Lung microvascular endothelial cell (primary cell): ENCODE data around the gene NMRK2. TPM values are rescaled to one million over a fixed set of nuclear protein-coding genes. Genes with fewer than 3 reads are reported as not detected.
"Not testable (repeated sequence)": the region's sequence is repeated elsewhere in the genome, so short reads cannot be mapped to it uniquely, and the experiment has no call there.

Experiments
- DNase-seq, 2 donors: peaks; one replicate each; pipeline versions ENCODE4 v3.0.0 to v3.0.0-alpha.2; 2010; ENCODE audit warnings: low read depth in 2 of 2
- total RNA-seq: library from RNA; depleted of rRNA; stranded (reverse); fragments of >200 nt; gene quantifications from 2 replicates; pipeline ENCODE4 v1.2.1, GENCODE V29; 2014

Gene NMRK2, protein sequence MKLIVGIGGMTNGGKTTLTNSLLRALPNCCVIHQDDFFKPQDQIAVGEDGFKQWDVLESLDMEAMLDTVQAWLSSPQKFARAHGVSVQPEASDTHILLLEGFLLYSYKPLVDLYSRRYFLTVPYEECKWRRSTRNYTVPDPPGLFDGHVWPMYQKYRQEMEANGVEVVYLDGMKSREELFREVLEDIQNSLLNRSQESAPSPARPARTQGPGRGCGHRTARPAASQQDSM
- total RNA-seq: not detected in 2 replicates

- DNase-seq: no peak
These were observed at the start of gene NMRK2 for GRCh38 chr19:3932931-3933810. Gene NMRK2, plus strand, starts transcription at chr19:3933069. Its CDS starts 603 bp downstream, at chr19:3933672.

- no peak for DNase-seq
These were observed 42.3 kb upstream of the NMRK2 start for GRCh38 chr19:3890591-3890990.

DNA sequence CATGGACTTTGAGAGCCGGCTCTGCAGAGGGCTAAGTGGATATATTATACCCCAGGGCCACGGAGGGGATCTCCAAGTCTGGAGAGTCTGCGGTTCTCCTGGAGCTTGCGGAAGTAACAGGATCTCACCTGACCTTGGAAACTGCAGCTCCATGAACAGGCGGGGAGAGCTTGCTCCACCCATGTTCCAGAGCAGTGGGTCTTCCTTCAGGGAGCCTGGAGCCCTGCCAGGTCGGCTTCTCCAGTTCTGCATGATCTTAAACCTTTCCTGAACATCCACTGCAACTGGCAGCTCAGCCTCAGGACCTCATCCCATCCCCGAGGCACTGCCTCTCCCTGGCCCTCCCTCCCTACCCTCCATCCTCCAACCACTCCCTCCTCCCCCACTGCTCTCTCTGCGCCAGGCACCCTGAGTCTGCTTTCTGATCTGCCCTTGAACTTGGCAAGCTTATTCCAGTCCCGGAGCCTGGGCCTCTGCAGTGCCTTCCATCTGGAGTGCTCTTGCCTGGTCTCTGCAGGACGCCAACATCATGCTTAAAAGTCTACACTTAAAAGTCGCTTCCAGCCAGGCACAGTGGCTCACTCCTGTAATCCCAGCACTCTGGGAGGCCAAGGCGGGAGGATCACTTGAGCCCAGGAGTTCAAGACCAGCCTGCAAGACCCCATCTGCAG, 39.2 kb upstream of the NMRK2 start:
- DNase-seq: no peak

DNA sequence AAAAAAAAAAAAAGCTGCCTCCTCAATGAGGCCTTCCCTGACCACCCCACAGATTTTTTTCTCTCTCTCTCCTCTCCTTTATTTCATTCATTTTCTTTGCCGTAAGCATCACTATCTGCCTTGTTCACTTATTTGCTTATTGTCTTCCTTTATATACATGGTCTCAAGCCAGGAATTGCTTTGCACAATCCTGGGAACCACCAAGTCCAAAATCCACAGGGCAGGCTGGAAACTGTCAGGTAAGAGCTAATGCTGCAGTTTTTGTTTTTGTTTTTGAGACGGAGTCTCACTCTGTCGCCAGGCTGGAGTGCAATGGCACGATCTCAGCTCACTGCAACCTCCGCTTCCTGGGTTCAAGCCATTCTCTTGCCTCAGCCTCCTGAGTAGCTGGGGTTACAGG, 37.9 kb upstream of the NMRK2 start:
- not testable (repeated sequence) for DNase-seq

GRCh38 chr19:3895788-3896187, 37.1 kb upstream of the NMRK2 start:
- no peak for DNase-seq

GRCh38 chr19:3897936-3898335, 34.9 kb upstream of the NMRK2 start:
- DNase-seq: no peak

- no peak for DNase-seq
These were observed 34.4 kb upstream of the NMRK2 start for GRCh38 chr19:3898426-3898825.

GRCh38 chr19:3899531-3900294, 33.2 kb upstream of the NMRK2 start:
- DNase-seq: no peak

- DNase-seq: peak in 1 of 2 donors; percentile 11
These were observed 30.4 kb upstream of the NMRK2 start for GRCh38 chr19:3902317-3902973.

- DNase-seq: no peak
These were observed 28.6 kb upstream of the NMRK2 start for GRCh38 chr19:3904233-3904632.

GRCh38 chr19:3907626-3908265, 25.1 kb upstream of the NMRK2 start:
- no peak for DNase-seq

- DNase-seq: no peak
These were observed 24.4 kb upstream of the NMRK2 start for GRCh38 chr19:3908266-3909054.

- no peak for DNase-seq
These were observed 22.8 kb upstream of the NMRK2 start for GRCh38 chr19:3910105-3910504.

DNA sequence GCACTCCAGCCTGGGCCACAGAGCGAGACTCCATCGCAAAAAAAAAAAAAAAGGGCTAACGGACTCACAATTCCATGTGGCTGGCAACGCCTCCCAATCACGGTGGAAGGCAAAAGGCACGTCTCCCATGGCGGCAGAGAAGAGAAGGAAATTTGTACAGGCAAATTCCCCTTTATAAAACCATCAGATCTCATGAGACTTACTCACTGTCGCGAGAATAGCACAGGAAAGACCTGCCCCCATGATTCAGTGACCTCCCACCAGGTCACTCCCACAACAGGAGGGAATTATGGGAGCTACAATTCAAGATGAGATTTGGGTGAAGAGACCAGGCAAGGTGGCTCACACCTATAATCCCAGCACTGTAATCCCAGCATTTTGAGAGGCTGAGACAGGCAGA, 18.7 kb upstream of the NMRK2 start:
- DNase-seq: no peak

DNA sequence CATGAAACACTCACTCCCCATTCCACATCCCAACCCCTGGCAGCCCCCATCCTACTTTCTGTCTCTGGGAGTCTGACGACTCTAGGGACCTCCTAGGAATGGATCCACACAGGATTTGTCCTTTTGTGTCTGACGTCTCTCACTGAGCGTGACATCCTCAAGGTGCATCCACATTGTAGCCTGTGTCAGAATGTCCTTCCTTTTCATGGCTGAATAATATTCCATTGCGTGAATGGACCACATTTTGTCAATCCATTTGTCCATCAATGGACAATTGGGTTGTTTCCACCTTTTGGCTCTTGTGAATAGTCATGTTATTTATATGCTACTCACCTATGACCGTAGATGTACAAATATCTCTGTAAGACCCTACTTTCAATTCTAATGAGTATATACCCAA, 16.8 kb upstream of the NMRK2 start:
- DNase-seq: no peak

- no peak for DNase-seq
These were observed 13.1 kb upstream of the NMRK2 start for GRCh38 chr19:3919793-3920192.

DNA sequence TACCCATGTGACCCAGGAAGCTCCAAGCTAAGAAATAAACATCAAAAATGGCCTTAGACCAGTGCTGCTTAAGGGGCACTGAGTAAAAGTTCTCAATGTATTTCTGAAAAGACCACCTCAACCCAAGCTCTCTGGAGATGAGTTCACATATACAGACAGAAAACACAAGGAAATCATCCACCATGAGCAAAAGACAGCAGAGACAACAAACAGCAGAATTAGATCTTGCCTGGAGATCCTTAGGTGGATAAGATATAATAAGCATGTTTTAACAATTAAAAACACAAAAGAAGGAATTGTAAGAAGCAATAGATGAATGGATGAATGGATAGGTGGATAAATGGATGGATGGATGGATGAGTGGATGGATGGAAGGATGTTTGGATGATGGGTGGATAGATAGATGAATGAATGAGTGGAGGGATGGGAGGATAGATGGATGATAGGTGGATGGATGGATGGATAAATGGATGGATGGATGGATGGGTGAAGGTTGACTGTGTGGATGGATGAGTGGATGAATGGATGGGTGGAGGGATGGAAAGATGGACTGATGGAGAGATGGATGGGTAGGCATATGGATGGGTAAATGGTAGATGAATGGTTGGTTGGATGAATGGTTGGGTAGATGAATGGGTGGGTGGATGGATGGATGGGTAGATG, 9.6 kb upstream of the NMRK2 start:
- no peak for DNase-seq

- DNase-seq: no peak
These were observed 9.0 kb upstream of the NMRK2 start for GRCh38 chr19:3923912-3924311.

- DNase-seq: no peak
These were observed 1.8 kb upstream of the NMRK2 start for GRCh38 chr19:3931041-3931440.
